Trophoblast cell (in vitro differentiated cells and primary cell): ENCODE results near the gene CCDC87.
A peak's percentile ranks its signal among the peaks of the same experiment; 100 is the strongest.

Experiments
- DNase-seq, 2 donors: peaks; one replicate each; pipeline ENCODE4 v3.0.0-alpha.2; 2016
- H2AFZ ChIP-seq: 2 replicates; pipeline ENCODE4 v1.6.1; 2013; ENCODE audit warnings: low read length, moderate library complexity, mild to moderate bottlenecking; ENCODE audit not compliant: insufficient read depth, poor library complexity
- H2AK5ac ChIP-seq: 2 replicates; pipeline ENCODE4 v1.6.1; 2013; ENCODE audit warnings: mild to moderate bottlenecking, low read length
- H2BK120ac ChIP-seq: 2 replicates; pipeline ENCODE4 v1.6.1; 2013; ENCODE audit warnings: low read length, mild to moderate bottlenecking, moderate library complexity; ENCODE audit not compliant: insufficient read depth, poor library complexity
- H2BK12ac ChIP-seq: 2 replicates; pipeline ENCODE4 v1.6.1; 2013; ENCODE audit warnings: mild to moderate bottlenecking, low read length, moderate library complexity
- H2BK5ac ChIP-seq: 2 replicates; pipeline ENCODE4 v1.6.1; 2013; ENCODE audit warnings: low read length, low read depth, moderate library complexity, mild to moderate bottlenecking; ENCODE audit not compliant: poor library complexity
- H3K14ac ChIP-seq: 2 replicates; pipeline ENCODE4 v1.6.1; 2013; ENCODE audit warnings: mild to moderate bottlenecking, low read length
- H3K18ac ChIP-seq: 2 replicates; pipeline ENCODE4 v1.6.1; 2013; ENCODE audit warnings: mild to moderate bottlenecking, low read length
- H3K23ac ChIP-seq: 2 replicates; pipeline ENCODE4 v1.6.1; 2013; ENCODE audit warnings: low read length
- H3K27ac ChIP-seq: 2 replicates; pipeline ENCODE4 v1.5.1; 2013; ENCODE audit warnings: low read depth, mild to moderate bottlenecking, inconsistent platforms, low read length, moderate library complexity
- H3K27me3 ChIP-seq: 2 replicates; pipeline ENCODE4 v1.6.1; 2013; ENCODE audit warnings: inconsistent platforms, mild to moderate bottlenecking, low read length, moderate library complexity; ENCODE audit not compliant: insufficient read depth
- H3K36me3 ChIP-seq, 2 experiments: 1 replicate in 1 of 2; 2 replicates in 1 of 2; pipeline ENCODE4 v1.6.1; 2013; ENCODE audit warnings: low read length in 2 of 2, mild to moderate bottlenecking in 2 of 2, moderate library complexity in 1 of 2; ENCODE audit not compliant: insufficient read depth in 2 of 2, control insufficient read depth in 1 of 2
- H3K4ac ChIP-seq: 2 replicates; pipeline ENCODE4 v1.6.1; 2013; ENCODE audit warnings: low read depth, mild to moderate bottlenecking, low read length, moderate library complexity
- H3K4me1 ChIP-seq, 2 experiments: 1 replicate in 1 of 2; 2 replicates in 1 of 2; pipeline ENCODE4 v1.6.1; 2013; ENCODE audit warnings: low read length in 2 of 2, mild to moderate bottlenecking in 2 of 2, moderate library complexity in 1 of 2; ENCODE audit not compliant: insufficient read depth in 2 of 2, control insufficient read depth in 1 of 2
- H3K4me2 ChIP-seq: 2 replicates; pipeline ENCODE4 v1.6.1; 2013; ENCODE audit warnings: inconsistent platforms, mild to moderate bottlenecking, low read length, moderate library complexity
- H3K4me3 ChIP-seq: 2 replicates; pipeline ENCODE4 v1.5.1; 2013; ENCODE audit warnings: mild to moderate bottlenecking, low read depth, low read length, inconsistent platforms
- H3K79me1 ChIP-seq: one replicate; pipeline ENCODE4 v1.6.1; 2013; ENCODE audit warnings: low read length
- H3K79me2 ChIP-seq: 2 replicates; pipeline ENCODE4 v1.6.1; 2013; ENCODE audit warnings: low read length, mild to moderate bottlenecking; ENCODE audit not compliant: control insufficient read depth, insufficient read depth, poor library complexity
- H3K9ac ChIP-seq: 2 replicates; pipeline ENCODE4 v1.6.1; 2013; ENCODE audit warnings: mild to moderate bottlenecking, low read length
- H3K9me3 ChIP-seq: 2 replicates; pipeline ENCODE4 v1.6.1; 2013; ENCODE audit warnings: low read depth, mild to moderate bottlenecking, control low read depth, inconsistent platforms, low read length; ENCODE audit not compliant: insufficient read depth
- H4K12ac ChIP-seq: 2 replicates; pipeline ENCODE4 v1.6.1; 2013; ENCODE audit warnings: low read depth, mild to moderate bottlenecking, low read length, moderate library complexity
- H4K8ac ChIP-seq: 2 replicates; pipeline ENCODE4 v1.6.1; 2013; ENCODE audit warnings: low read depth, mild to moderate bottlenecking, low read length, moderate library complexity
- H4K91ac ChIP-seq: one replicate; pipeline ENCODE4 v1.6.1; 2013; ENCODE audit warnings: low read depth, mild to moderate bottlenecking, low read length, moderate library complexity
- WGBS: extraction: QIAGEN DNeasy Blood & Tissue Kit; methylation state at CpG from one replicate; pipeline ENCODE4 v1.1.7; 2013; ENCODE audit warnings: missing lambda C conversion rate; ENCODE audit not compliant: insufficient read length, insufficient coverage; ENCODE audit errors: extremely low coverage; 5-methylcytosine and 5-hydroxymethylcytosine counted together

The CCDC87 gene

DNA sequence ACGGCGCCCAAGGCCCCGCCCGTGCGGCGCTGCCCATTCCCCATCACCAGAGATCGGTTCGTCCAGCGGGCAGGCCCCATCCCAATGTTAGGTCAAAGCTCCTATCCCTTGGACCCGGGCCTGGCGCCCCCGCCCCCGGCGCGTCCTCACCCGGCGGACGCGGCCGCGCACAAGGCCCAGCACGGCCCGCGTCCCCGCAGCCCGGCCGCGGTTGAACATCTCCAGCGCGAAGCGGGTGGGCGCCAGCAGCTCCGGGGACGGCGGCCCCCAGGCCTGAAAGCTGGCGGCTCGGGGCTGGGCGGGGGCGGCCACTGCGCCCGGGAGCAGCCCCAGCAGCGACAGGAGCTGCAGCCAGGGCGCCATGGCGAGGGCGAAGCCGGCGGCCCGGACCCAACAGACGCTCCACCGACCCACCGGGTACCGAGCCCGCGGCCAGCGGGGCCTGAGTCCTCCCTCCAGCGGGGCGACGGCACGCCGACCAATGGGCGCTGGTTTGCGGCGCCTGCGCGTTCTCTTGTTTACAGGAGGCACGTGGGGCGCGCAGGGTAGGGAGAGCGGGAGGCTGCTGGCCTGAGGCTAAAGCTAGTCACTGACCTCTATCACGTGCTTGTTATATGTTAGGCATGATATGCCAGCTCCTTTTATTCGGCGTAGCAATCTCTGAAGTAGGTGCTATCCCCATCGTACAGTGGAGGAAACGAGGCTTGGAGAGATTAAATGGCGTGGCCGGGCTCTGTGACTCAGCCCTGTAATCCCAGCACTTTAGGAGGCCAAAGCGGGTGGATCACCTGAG, 24.5 kb downstream of the CCDC87 start, which contains the start of gene CTSF:
Gene CTSF (minus strand): TSS at position 483 of the 793 bp plus-strand sequence. CDS start 120 bp downstream, at position 363.
- H2BK120ac ChIP-seq = no peak within 1 kb of the TSS
- H3K27ac ChIP-seq = no peak within 1 kb of the TSS
- H3K18ac ChIP-seq = no peak within 1 kb of the TSS
- no peak within 1 kb of the TSS for H2BK12ac ChIP-seq
- H3K9me3 ChIP-seq = no peaks in the 10 kb centered on the region
- no peak within 1 kb of the TSS for H3K4me3 ChIP-seq
- no peak within 1 kb of the TSS for H3K4me2 ChIP-seq
- WGBS = no CpG with 5 or more reads among the region's 77 CpGs
- no peak within 1 kb of the TSS for H4K91ac ChIP-seq
- H2AK5ac ChIP-seq = no peak within 1 kb of the TSS
- H3K4ac ChIP-seq = no peak within 1 kb of the TSS
- H2BK5ac ChIP-seq = no peak within 1 kb of the TSS
- H4K8ac ChIP-seq = no peak within 1 kb of the TSS
- no peak within 1 kb of the TSS for H4K12ac ChIP-seq
- no peak within 1 kb of the TSS for H3K23ac ChIP-seq
- peaks cover 0 to 3% of the 10 kb centered on the region in 2 experiments for H3K4me1 ChIP-seq
- H3K9ac ChIP-seq = no peak within 1 kb of the TSS
- H2AFZ ChIP-seq = no peak within 1 kb of the TSS
- no peaks in the 10 kb centered on the region for H3K79me2 ChIP-seq
- H3K79me1 ChIP-seq = no peaks in the 10 kb centered on the region
- H3K14ac ChIP-seq = no peak within 1 kb of the TSS
- H3K36me3 ChIP-seq = no peaks in the 10 kb centered on the region
- peak; percentile 87 to 88 for DNase-seq
- H3K27me3 ChIP-seq = no peaks in the 10 kb centered on the region

DNA sequence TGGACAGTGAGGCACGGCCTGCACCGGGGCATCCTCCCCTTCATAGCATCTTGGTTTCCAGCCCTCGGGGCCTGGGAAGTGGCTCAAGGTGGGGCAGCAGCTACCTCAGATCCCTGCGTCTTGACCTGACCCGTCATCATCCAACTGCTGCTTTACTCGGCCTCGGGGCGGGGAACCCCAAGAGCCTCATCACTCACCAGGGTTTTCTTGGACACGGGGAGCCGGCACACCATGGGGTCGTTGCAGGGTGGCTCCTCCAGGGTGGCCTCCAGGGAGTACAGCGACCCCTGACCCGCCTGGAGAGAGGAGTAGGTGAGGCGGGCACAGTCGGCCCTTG, 25.1 kb downstream of the CCDC87 start:
- no peak overlapping the region for H3K14ac ChIP-seq
- H2BK5ac ChIP-seq = no peak overlapping the region
- no peak overlapping the region for H4K8ac ChIP-seq
- H3K36me3 ChIP-seq = no peaks in the 10 kb centered on the region
- H4K91ac ChIP-seq = no peak overlapping the region
- no peaks in the 10 kb centered on the region for H3K79me1 ChIP-seq
- H2AFZ ChIP-seq = no peak overlapping the region
- no CpG with 5 or more reads among the region's 15 CpGs for WGBS
- no peak overlapping the region for H3K4ac ChIP-seq
- H4K12ac ChIP-seq = no peak overlapping the region
- H3K27ac ChIP-seq = no peak overlapping the region
- H3K23ac ChIP-seq = no peak overlapping the region
- H3K4me3 ChIP-seq = no peak overlapping the region
- H3K9ac ChIP-seq = no peak overlapping the region
- no peaks in the 10 kb centered on the region for H3K79me2 ChIP-seq
- H3K4me1 ChIP-seq = peaks cover 0 to 3% of the 10 kb centered on the region in 2 experiments
- no peak overlapping the region for H3K18ac ChIP-seq
- H3K4me2 ChIP-seq = no peak overlapping the region
- H3K27me3 ChIP-seq = no peaks in the 10 kb centered on the region
- H2BK12ac ChIP-seq = no peak overlapping the region
- H2BK120ac ChIP-seq = no peak overlapping the region
- H2AK5ac ChIP-seq = no peak overlapping the region
- DNase-seq = no peak
- H3K9me3 ChIP-seq = no peaks in the 10 kb centered on the region

DNA sequence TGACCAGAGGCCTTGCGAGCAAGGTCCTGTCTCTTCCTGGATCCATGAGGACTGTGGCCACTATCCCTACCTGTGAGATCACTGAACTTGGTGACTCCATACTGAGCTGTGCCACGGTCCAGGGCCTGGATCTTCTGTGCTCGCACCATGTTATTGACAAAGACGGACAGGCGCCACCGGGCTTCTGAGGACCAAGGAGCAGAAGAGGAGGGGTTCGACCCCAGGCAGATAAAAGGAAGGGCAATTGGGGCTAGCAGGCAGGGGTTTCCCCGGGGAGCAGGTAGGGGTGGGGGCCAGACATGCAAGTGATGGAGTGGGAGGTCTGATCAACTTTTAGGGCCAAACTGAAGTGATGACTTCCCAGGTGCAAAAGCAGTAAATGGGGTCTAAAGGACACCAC, 26.6 kb downstream of the CCDC87 start:
- no peak overlapping the region for H3K18ac ChIP-seq
- no peak overlapping the region for H3K4ac ChIP-seq
- H2AFZ ChIP-seq = no peak overlapping the region

DNA sequence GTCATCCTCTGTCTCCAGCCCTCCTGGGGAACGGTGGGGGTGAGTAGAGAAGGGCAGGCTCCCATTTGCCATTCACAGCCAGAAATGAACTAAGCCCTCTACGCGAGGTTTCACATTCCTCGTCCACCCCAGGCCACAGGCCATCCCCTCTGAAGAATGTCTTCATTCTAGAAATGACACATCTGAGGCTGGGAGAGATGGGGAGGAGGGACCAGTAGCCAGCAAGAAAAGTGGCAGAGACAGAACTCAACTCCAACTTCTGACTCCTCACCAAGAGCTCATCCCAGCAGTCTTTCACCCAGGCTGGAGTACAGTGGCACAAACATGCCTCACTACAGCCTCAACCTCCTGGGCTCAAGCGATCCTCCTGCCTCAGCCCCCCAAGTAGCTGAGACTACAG, 27.9 kb downstream of the CCDC87 start:
- no CpG with 5 or more reads among the region's 5 CpGs for WGBS

More for the DNA sequence above, 26.6 kb downstream of the CCDC87 start:
- Histone ChIP-seq H3K9ac (no peak overlapping the region), H3K79me1 (no peaks in the 10 kb centered on the region), H4K91ac (no peak overlapping the region), H3K23ac (no peak overlapping the region), H4K12ac (no peak overlapping the region), H2BK120ac (no peak overlapping the region), H3K4me1 (peaks cover 0 to 3% of the 10 kb centered on the region in 2 experiments), H3K4me2 (no peak overlapping the region), H3K36me3 (no peaks in the 10 kb centered on the region), H3K14ac (no peak overlapping the region), H3K27ac (no peak overlapping the region), H4K8ac (no peak overlapping the region), H2BK12ac (no peak overlapping the region), H3K27me3 (no peaks in the 10 kb centered on the region), H2AK5ac (no peak overlapping the region), H2BK5ac (no peak overlapping the region), H3K4me3 (no peak overlapping the region), H3K9me3 (no peaks in the 10 kb centered on the region), H3K79me2 (no peaks in the 10 kb centered on the region)
- DNase-seq = no peak
- no CpG with 5 or more reads among the region's 8 CpGs for WGBS

More for the DNA sequence above, 27.9 kb downstream of the CCDC87 start:
- Histone ChIP-seq H3K4ac (no peak overlapping the region), H3K79me1 (no peaks in the 10 kb centered on the region), H2AFZ (no peak overlapping the region), H3K4me1 (no peaks in the 10 kb centered on the region), H3K36me3 (no peaks in the 10 kb centered on the region), H3K9me3 (no peaks in the 10 kb centered on the region), H3K27ac (no peak overlapping the region), H2AK5ac (no peak overlapping the region), H3K23ac (no peak overlapping the region), H4K91ac (no peak overlapping the region), H3K79me2 (no peaks in the 10 kb centered on the region), H3K27me3 (no peaks in the 10 kb centered on the region), H3K4me3 (no peak overlapping the region), H2BK5ac (no peak overlapping the region), H3K4me2 (no peak overlapping the region), H2BK120ac (no peak overlapping the region), H4K8ac (no peak overlapping the region), H3K9ac (no peak overlapping the region), H3K14ac (no peak overlapping the region), H4K12ac (no peak overlapping the region), H2BK12ac (no peak overlapping the region), H3K18ac (no peak overlapping the region)
- no peak for DNase-seq
